ENCODE data around the gene SLTM.
A peak's percentile ranks its signal among the peaks of the same experiment; 100 is the strongest.

The SLTM gene

DNA sequence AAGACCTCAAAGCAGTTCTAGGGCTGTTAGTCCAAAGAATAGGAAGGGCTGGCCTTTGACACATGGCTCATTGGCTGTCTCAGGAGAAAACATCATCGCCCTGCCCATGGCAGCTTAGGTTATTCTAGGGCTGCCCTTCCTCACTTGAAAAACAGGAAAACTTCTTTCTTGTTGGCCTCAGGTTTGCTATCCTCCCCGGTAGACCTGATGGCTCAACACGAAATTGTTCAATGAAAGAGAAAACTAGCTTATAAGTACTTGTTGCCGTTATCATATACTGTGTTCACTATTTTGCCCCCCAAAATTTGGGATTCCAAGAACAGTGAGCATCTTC is 602 bp upstream of the SLTM start:
- Histone ChIP-seq H3K79me2 (ENCODE audit: control insufficient read depth, low read length) (peaks cover 47% of the 10 kb centered on the region), H3K9me3 (ENCODE audit: control insufficient read depth, insufficient read depth, low read length) (no peaks in the 10 kb centered on the region)

DNA sequence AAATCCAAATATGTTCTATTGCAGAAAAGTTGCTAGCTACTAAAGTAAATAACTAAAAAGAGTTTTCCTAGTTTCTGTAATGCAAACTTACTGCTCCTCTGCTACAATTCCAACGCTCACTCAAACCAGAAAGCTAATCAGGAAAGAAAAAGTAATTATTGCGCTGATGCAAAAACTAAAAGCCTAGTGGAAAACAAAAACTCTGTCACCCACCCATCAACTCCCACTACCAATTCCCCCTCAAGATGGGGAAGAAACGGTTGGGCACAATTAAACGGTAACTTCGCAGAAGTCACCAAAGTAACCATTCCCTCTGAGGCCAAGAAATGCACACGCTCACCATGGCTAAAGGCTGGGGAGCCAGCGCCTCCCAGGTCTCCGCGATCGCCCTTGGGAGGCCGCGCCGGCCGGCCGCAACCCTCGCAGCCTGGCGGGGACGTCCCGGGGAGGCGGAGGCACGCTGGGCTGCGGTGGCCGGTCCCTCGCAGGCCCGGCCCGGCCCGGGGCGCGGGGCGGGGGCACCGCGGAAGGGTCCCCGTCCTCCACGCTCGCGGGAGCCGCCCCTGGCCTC is 684 bp downstream of the SLTM start:
- Histone ChIP-seq H3F3A (ENCODE audit: control insufficient read depth, insufficient read depth) (peaks cover 9% of the 10 kb centered on the region), H3K4me3 (ENCODE audit: low read length) (peak overlapping the region; percentile 95), H3K4me1 (ENCODE audit: control insufficient read depth, low read length) (peaks cover 22% of the 10 kb centered on the region), H3K4me2 (ENCODE audit: low read length) (peak overlapping the region; percentile 77), H3K9me2 (replicated peaks; ENCODE audit: control insufficient read depth, low read length) (no peaks in the 10 kb centered on the region), H3K27me3 (ENCODE audit: control insufficient read depth, low read length) (no peaks in the 10 kb centered on the region), H3K79me2 (ENCODE audit: control insufficient read depth, low read length) (peaks cover 60% of the 10 kb centered on the region), H3K27ac (ENCODE audit: low read depth, low read length) (peak overlapping the region; percentile 79), H3K9me3 (ENCODE audit: control insufficient read depth, insufficient read depth, low read length) (no peaks in the 10 kb centered on the region), H4K20me1 (ENCODE audit: control insufficient read depth, insufficient read depth, low read depth, low read length) (no peaks in the 10 kb centered on the region), H3K36me3 (ENCODE audit: control insufficient read depth, low read length) (peaks cover 47% of the 10 kb centered on the region)
- TF ChIP-seq, protein P1, sequence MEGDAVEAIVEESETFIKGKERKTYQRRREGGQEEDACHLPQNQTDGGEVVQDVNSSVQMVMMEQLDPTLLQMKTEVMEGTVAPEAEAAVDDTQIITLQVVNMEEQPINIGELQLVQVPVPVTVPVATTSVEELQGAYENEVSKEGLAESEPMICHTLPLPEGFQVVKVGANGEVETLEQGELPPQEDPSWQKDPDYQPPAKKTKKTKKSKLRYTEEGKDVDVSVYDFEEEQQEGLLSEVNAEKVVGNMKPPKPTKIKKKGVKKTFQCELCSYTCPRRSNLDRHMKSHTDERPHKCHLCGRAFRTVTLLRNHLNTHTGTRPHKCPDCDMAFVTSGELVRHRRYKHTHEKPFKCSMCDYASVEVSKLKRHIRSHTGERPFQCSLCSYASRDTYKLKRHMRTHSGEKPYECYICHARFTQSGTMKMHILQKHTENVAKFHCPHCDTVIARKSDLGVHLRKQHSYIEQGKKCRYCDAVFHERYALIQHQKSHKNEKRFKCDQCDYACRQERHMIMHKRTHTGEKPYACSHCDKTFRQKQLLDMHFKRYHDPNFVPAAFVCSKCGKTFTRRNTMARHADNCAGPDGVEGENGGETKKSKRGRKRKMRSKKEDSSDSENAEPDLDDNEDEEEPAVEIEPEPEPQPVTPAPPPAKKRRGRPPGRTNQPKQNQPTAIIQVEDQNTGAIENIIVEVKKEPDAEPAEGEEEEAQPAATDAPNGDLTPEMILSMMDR (IDR thresholded peaks at IDR 0.05; ENCODE audit: low read depth, low read length, poor library complexity, severe bottlenecking) = no peak
- TF ChIP-seq EZH2phosphoT487 (IDR thresholded peaks at IDR 0.05; ENCODE audit: borderline replicate concordance, low read length) = no peak

More for the DNA sequence above, 602 bp upstream of the SLTM start:
- Histone ChIP-seq H3K36me3 (ENCODE audit: control insufficient read depth, low read length) (peaks cover 34% of the 10 kb centered on the region), H3F3A (ENCODE audit: control insufficient read depth, insufficient read depth) (peaks cover 5% of the 10 kb centered on the region), H3K27me3 (ENCODE audit: control insufficient read depth, low read length) (no peaks in the 10 kb centered on the region), H3K9me2 (replicated peaks; ENCODE audit: control insufficient read depth, low read length) (no peaks in the 10 kb centered on the region), H3K4me3 (ENCODE audit: low read length) (peak overlapping the region; percentile 95), H3K4me1 (ENCODE audit: control insufficient read depth, low read length) (peaks cover 22% of the 10 kb centered on the region), H3K27ac (ENCODE audit: low read depth, low read length) (peak overlapping the region; percentile 79), H3K4me2 (ENCODE audit: low read length) (peak overlapping the region; percentile 76), H4K20me1 (ENCODE audit: control insufficient read depth, insufficient read depth, low read depth, low read length) (no peaks in the 10 kb centered on the region)
- TF ChIP-seq, protein P1 (IDR thresholded peaks at IDR 0.05; ENCODE audit: low read depth, low read length, poor library complexity, severe bottlenecking) = no peak
- TF ChIP-seq EZH2phosphoT487 (IDR thresholded peaks at IDR 0.05; ENCODE audit: borderline replicate concordance, low read length) = no peak

DNA sequence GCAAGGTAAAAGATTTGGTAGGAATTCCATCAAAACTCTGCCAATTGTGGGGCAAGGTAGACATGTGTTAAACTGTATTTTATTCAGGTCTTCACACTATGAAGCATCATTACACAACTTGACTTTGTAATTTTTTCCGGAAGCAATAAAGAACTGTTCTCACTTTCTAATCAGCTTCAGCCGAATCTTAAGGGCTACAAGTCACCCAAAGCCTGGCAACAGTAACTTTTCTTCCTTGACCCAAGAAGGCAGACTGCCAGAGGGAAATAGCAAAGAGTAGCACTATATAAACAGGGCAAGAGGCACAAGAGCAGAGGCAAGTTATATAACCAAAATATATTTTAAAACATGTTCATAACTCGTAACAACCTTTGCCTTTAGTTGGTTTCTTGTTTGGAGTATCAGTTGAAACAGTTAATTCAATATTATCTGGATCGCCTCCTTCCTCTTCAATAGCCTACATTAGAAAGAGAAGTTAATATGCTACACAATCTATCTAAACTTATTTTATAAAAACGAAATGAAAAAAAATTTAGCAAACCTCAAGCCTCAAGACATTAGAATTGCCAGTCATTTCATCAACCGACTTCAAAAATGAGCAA is 1.4 kb downstream of the SLTM start:
- Histone ChIP-seq H3K36me3 (ENCODE audit: control insufficient read depth, low read length) (peaks cover 54% of the 10 kb centered on the region), H3K27ac (ENCODE audit: low read depth, low read length) (peak overlapping the region; percentile 79), H3K9me3 (ENCODE audit: control insufficient read depth, insufficient read depth, low read length) (no peaks in the 10 kb centered on the region), H3K4me1 (ENCODE audit: control insufficient read depth, low read length) (peaks cover 22% of the 10 kb centered on the region), H4K20me1 (ENCODE audit: control insufficient read depth, insufficient read depth, low read depth, low read length) (no peaks in the 10 kb centered on the region), H3K4me3 (ENCODE audit: low read length) (peak overlapping the region; percentile 95), H3F3A (ENCODE audit: control insufficient read depth, insufficient read depth) (peaks cover 11% of the 10 kb centered on the region), H3K79me2 (ENCODE audit: control insufficient read depth, low read length) (peaks cover 67% of the 10 kb centered on the region), H3K9me2 (replicated peaks; ENCODE audit: control insufficient read depth, low read length) (no peaks in the 10 kb centered on the region), H3K4me2 (ENCODE audit: low read length) (peak overlapping the region; percentile 77), H3K27me3 (ENCODE audit: control insufficient read depth, low read length) (no peaks in the 10 kb centered on the region)
- TF ChIP-seq, protein P1 (IDR thresholded peaks at IDR 0.05; ENCODE audit: low read depth, low read length, poor library complexity, severe bottlenecking) = no peak
- TF ChIP-seq EZH2phosphoT487 (IDR thresholded peaks at IDR 0.05; ENCODE audit: borderline replicate concordance, low read length) = no peak

Measured in DOHH2 (cell line).